ENCODE data around the gene CHST12. TPM values are rescaled to one million over a fixed set of nuclear protein-coding genes. Genes with fewer than 3 reads are reported as not detected.

CHST12 gene
- total and polyA plus RNA-seq, 11 donors: 12.5 to 20.7 (median 14.8) TPM

- peaks cover 0 to 29% (median 19%) of the 10 kb centered on the region in 12 donors for H3K4me1 ChIP-seq
- ATAC-seq (no peak), DNase-seq (no peak)
- TF ChIP-seq POLR2A (IDR thresholded peaks at IDR 0.05) (no peak), CTCF (IDR thresholded peaks at IDR 0.05) (no peak)
- peaks cover 0 to 11% (median 0%) of the 10 kb centered on the region in 9 donors for H3K27me3 ChIP-seq
- intact Hi-C loops (cut with DNase I): no loop called here
- no peak overlapping the region for H3K4me3 ChIP-seq
- no peak overlapping the region for H3K27ac ChIP-seq
- WGBS, 4 donors: 98 to 100% (median 99%) methylated on average over 3 of the region's 3 CpGs
- no peaks in the 10 kb centered on the region for H3K36me3 ChIP-seq
- no peaks in the 10 kb centered on the region for H3K9me3 ChIP-seq
Observed at GRCh38 chr7:2497065-2497464, 93.7 kb downstream of the CHST12 start.

GRCh38 chr7:2497500-2498336, 94.3 kb downstream of the CHST12 start:
- Histone ChIP-seq H3K4me3 (no peak overlapping the region), H3K4me1 (peaks cover 0 to 29% (median 19%) of the 10 kb centered on the region in 12 donors), H3K9me3 (no peaks in the 10 kb centered on the region), H3K36me3 (no peaks in the 10 kb centered on the region), H3K27ac (no peak overlapping the region), H3K27me3 (peaks cover 0 to 11% (median 0%) of the 10 kb centered on the region in 9 donors)
- intact Hi-C loops (cut with DNase I): no loop called here
- 58 to 69% (median 62%) methylated on average over 21 to 25 of the region's 25 CpGs for WGBS, 4 donors
- DNase-seq (no peak), ATAC-seq (no peak)
- TF ChIP-seq POLR2A (IDR thresholded peaks at IDR 0.05): no peak
- TF ChIP-seq CTCF (IDR thresholded peaks at IDR 0.05): no peak

Other genes with a start within 250 kb of the CHST12 start
- gene MAD1L1, start 170.7 kb upstream of the CHST12 start, total RNA-seq: 10 to 100 TPM; 11.1 to 29.7 (median 19.3) TPM
- 10 to 100 TPM; 21.8 to 25.3 TPM for gene MAD1L1, start 170.7 kb upstream of the CHST12 start, polyA plus RNA-seq
- gene MRM2, start 161.4 kb upstream of the CHST12 start, total RNA-seq: 10 to 100 TPM; 14.2 to 22.3 (median 20.3) TPM
- 10 to 100 TPM; 18.8 to 31.5 TPM for gene MRM2, start 161.4 kb upstream of the CHST12 start, polyA plus RNA-seq
- gene NUDT1, start 161.4 kb upstream of the CHST12 start, total RNA-seq: 10 to 100 TPM in 8 of 9 donors, 1 to 10 TPM in 1; 9.8 to 18.4 (median 12.1) TPM
- gene NUDT1, start 161.4 kb upstream of the CHST12 start, polyA plus RNA-seq: 10 to 100 TPM; 18.9 to 23.7 TPM
- gene SNX8, start 89.2 kb upstream of the CHST12 start, total RNA-seq: 10 to 100 TPM in 7 of 9 donors, 1 to 10 TPM in 2; 5.4 to 44.6 (median 21.5) TPM
- 10 to 100 TPM; 16.7 to 19.4 TPM for gene SNX8, start 89.2 kb upstream of the CHST12 start, polyA plus RNA-seq
- 10 to 100 TPM; 57.4 to 95.7 (median 72.4) TPM for gene EIF3B, start 48.8 kb upstream of the CHST12 start, total RNA-seq
- 100 to 1,000 TPM in 1 of 2 donors, 10 to 100 TPM in 1; 35.4 to 114 TPM for gene EIF3B, start 48.8 kb upstream of the CHST12 start, polyA plus RNA-seq
- gene GRIFIN, start 72.8 kb downstream of the CHST12 start, total RNA-seq: not detected
- not detected for gene GRIFIN, start 72.8 kb downstream of the CHST12 start, polyA plus RNA-seq
- gene LFNG, start 116.2 kb downstream of the CHST12 start, total RNA-seq: 10 to 100 TPM in 3 of 9 donors, 1 to 10 TPM in 6; 3.1 to 22.8 (median 7.7) TPM
- gene LFNG, start 116.2 kb downstream of the CHST12 start, polyA plus RNA-seq: 1 to 10 TPM; 5.4 to 5.7 TPM
- 10 to 100 TPM; 10.9 to 27.8 (median 14.9) TPM for gene BRAT1, start 151.9 kb downstream of the CHST12 start, total RNA-seq
- gene BRAT1, start 151.9 kb downstream of the CHST12 start, polyA plus RNA-seq: 10 to 100 TPM; 13.8 to 17.8 TPM
- 10 to 100 TPM in 5 of 9 donors, 1 to 10 TPM in 4; 8.0 to 14.1 (median 10.3) TPM for gene IQCE, start 155.4 kb downstream of the CHST12 start, total RNA-seq
- 10 to 100 TPM in 1 of 2 donors, 1 to 10 TPM in 1; 5.0 to 10.8 TPM for gene IQCE, start 155.4 kb downstream of the CHST12 start, polyA plus RNA-seq
- gene TTYH3, start 228.4 kb downstream of the CHST12 start, total RNA-seq: 100 to 1,000 TPM in 1 of 9 donors, 10 to 100 TPM in 7, 1 to 10 TPM in 1; 8.5 to 104 (median 12.8) TPM
- 10 to 100 TPM in 1 of 2 donors, 1 to 10 TPM in 1; 5.7 to 14.8 TPM for gene TTYH3, start 228.4 kb downstream of the CHST12 start, polyA plus RNA-seq